Measurements from ENCODE around the gene CCDC92.
"Not testable (repeated sequence)": the region's sequence is repeated elsewhere in the genome, so short reads cannot be mapped to it uniquely, and the experiment has no call there.

Gene CCDC92

DNA sequence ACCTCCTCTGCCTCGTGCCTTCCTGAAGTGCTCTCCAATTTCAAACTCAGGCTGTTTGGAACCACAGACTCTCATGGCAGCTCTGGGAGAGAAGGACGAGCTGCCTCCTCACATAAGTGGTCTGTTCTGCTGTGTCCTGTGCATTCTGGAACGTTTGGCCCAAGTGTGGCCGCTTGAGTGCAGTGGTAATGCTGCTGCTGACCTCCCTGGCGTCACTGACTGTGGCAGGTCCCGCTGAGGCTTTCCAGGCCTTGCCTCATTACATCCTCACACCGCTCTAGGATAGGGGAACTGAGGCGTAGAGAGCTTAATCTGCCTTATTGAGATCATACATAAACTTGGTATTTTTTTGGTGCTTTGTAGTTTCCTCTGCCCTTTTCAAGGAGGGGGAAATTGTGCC lies 14.2 kb downstream of the CCDC92 start:
- no peak for DNase-seq (ENCODE audit: low read depth)
- no peaks in the 10 kb centered on the region for H3K9me3 ChIP-seq (ENCODE audit: control insufficient read depth, low read length)
- no peak overlapping the region for H3K9ac ChIP-seq (ENCODE audit: low read length)
- no peaks in the 10 kb centered on the region for H3K4me1 ChIP-seq (ENCODE audit: control insufficient read depth, insufficient read depth, low read length)
- no peaks in the 10 kb centered on the region for H3K27me3 ChIP-seq (replicated peaks; ENCODE audit: control insufficient read depth, insufficient read depth, low read length)
- no peaks in the 10 kb centered on the region for H3K36me3 ChIP-seq (ENCODE audit: control insufficient read depth, insufficient read depth, low read length, severe bottlenecking)
- no peak overlapping the region for H3K4me3 ChIP-seq (ENCODE audit: low read length)

DNA sequence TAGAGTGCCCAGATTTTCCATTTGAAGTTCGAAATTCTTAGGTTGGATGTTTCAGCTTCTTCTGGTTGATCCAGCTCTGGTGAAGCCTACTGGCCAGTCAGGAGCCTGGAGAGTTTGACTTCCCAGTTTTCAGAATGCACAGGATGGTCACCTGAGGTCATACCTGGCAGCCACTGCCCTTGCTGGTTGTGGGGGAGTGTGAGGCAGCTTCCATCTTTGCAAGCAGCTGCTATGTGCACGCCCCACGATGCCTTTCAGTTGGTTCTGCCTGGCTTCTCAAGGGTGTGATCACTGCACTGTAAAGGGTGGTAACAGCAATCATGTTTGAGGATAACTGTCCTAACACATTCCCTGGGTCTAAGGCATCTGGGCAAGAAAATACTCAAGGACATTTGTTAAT lies 15.4 kb downstream of the CCDC92 start:
- DNase-seq (ENCODE audit: low read depth): no peak

DNA sequence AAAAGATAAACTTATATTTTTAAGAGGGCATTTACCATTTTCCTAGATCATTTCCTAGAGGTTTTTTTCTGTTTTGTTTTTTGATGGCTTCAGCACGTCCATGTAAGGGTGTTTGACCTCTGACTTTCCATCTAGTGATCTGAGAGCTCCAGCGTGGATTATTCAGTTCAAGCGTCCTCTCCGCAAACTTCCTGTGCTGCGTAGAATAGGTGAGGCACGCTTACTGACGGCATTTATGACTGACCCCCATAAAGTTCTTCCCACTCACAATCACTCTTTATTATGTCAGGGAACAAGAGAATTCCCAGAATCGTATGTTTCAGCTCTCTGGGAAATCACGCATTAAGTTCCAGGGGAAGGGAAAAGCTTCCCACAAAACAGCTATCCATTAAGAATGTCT lies 16.4 kb downstream of the CCDC92 start:
- Histone ChIP-seq H3K9ac (ENCODE audit: low read length) (no peak overlapping the region), H3K9me3 (ENCODE audit: control insufficient read depth, low read length) (no peaks in the 10 kb centered on the region), H3K4me3 (ENCODE audit: low read length) (no peak overlapping the region), H3K4me1 (ENCODE audit: control insufficient read depth, insufficient read depth, low read length) (no peaks in the 10 kb centered on the region), H3K36me3 (ENCODE audit: control insufficient read depth, insufficient read depth, low read length, severe bottlenecking) (no peaks in the 10 kb centered on the region), H3K27me3 (replicated peaks; ENCODE audit: control insufficient read depth, insufficient read depth, low read length) (no peaks in the 10 kb centered on the region)
- no peak for DNase-seq (ENCODE audit: low read depth)

More for the DNA sequence above, 15.4 kb downstream of the CCDC92 start:
- Histone ChIP-seq H3K27me3 (replicated peaks; ENCODE audit: control insufficient read depth, insufficient read depth, low read length) (no peaks in the 10 kb centered on the region), H3K4me3 (ENCODE audit: low read length) (no peak overlapping the region), H3K9me3 (ENCODE audit: control insufficient read depth, low read length) (no peaks in the 10 kb centered on the region), H3K36me3 (ENCODE audit: control insufficient read depth, insufficient read depth, low read length, severe bottlenecking) (no peaks in the 10 kb centered on the region), H3K4me1 (ENCODE audit: control insufficient read depth, insufficient read depth, low read length) (no peaks in the 10 kb centered on the region), H3K9ac (ENCODE audit: low read length) (no peak overlapping the region)

DNA sequence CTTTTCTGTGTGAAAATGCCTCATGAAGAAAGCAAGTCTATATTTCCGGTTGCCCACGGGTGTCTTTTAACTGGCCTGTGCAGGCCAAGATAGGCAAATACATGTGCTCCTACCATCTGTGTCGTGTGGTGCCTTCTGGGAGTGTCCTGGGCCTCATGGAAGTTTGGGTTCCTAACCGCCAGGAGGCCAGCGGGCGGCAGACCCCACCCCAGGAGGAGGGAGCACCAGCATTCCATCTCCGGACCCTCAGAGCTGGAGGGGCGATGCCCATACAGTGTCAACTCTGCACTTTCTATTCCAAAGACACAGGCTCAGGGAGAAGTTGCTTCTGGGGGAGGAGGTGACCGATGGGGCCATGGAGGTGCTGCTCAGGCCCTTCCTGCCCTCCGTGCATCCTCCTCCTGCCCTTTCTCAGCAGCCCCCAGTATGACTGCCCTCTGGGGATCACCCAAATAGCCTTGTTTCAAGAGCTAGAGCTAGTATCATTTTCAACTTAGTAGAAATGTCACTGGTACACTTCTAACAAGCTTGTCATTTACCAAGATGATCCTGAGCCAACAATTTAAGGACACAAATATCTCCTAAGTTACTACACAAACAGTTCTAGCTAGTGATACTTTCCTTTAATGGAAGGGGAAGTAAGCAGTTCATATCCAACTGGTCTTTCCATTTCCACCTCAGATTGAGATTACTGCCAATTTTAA lies 17.8 kb downstream of the CCDC92 start:
- Histone ChIP-seq H3K27me3 (replicated peaks; ENCODE audit: control insufficient read depth, insufficient read depth, low read length) (no peaks in the 10 kb centered on the region), H3K9me3 (ENCODE audit: control insufficient read depth, low read length) (no peaks in the 10 kb centered on the region), H3K4me1 (ENCODE audit: control insufficient read depth, insufficient read depth, low read length) (peaks cover 8% of the 10 kb centered on the region), H3K4me3 (ENCODE audit: low read length) (no peak overlapping the region), H3K36me3 (ENCODE audit: control insufficient read depth, insufficient read depth, low read length, severe bottlenecking) (no peaks in the 10 kb centered on the region), H3K9ac (ENCODE audit: low read length) (no peak overlapping the region)
- no peak for DNase-seq (ENCODE audit: low read depth)

DNA sequence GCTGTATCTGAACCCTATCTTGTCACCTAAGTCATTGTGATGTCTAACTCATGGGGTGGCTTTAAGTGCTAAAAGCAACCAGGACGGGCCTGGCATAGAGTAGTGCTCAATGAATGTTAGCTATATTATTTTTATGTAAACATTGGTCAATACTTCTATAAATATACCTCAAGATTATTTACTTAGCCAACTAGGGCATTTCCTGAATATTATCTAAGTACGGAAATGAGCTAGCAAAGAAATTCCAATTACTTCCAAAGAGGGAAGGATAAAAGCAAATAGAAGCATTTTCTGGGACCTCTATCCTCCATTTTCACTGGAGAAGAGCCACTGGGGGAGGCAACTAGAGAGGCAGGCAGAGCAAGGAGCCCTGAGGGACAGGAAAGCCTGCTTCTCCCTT lies 20.6 kb downstream of the CCDC92 start:
- H3K4me1 ChIP-seq (ENCODE audit: control insufficient read depth, insufficient read depth, low read length): peaks cover 8% of the 10 kb centered on the region
- peak; percentile 37 for DNase-seq (ENCODE audit: low read depth)
- H3K4me3 ChIP-seq (ENCODE audit: low read length): no peak overlapping the region
- H3K9ac ChIP-seq (ENCODE audit: low read length): no peak overlapping the region
- H3K36me3 ChIP-seq (ENCODE audit: control insufficient read depth, insufficient read depth, low read length, severe bottlenecking): peaks cover 10% of the 10 kb centered on the region
- H3K27me3 ChIP-seq (replicated peaks; ENCODE audit: control insufficient read depth, insufficient read depth, low read length): no peaks in the 10 kb centered on the region
- H3K9me3 ChIP-seq (ENCODE audit: control insufficient read depth, low read length): no peaks in the 10 kb centered on the region

DNA sequence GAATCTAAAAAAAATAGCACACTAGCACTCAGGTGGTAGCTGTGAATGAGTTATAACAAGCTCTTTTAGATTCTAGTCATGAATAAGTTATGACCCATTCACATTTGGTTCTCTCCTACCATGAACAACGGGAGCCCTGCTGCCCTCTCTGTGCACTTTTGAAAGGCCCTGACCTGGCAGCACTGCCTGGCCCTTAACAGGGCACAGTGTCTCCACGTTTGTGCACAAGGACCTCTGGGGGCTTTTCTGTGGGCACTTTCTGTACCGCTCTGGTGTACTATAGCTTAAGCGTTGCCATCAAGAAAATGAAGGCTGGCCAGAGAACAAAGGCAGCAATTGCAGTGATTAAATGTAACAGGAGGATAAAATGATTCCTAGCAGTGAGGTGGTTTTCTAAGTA lies 21.2 kb downstream of the CCDC92 start:
- no peak overlapping the region for H3K4me3 ChIP-seq (ENCODE audit: low read length)
- no peak for DNase-seq (ENCODE audit: low read depth)
- H3K27me3 ChIP-seq (replicated peaks; ENCODE audit: control insufficient read depth, insufficient read depth, low read length): no peaks in the 10 kb centered on the region

DNA sequence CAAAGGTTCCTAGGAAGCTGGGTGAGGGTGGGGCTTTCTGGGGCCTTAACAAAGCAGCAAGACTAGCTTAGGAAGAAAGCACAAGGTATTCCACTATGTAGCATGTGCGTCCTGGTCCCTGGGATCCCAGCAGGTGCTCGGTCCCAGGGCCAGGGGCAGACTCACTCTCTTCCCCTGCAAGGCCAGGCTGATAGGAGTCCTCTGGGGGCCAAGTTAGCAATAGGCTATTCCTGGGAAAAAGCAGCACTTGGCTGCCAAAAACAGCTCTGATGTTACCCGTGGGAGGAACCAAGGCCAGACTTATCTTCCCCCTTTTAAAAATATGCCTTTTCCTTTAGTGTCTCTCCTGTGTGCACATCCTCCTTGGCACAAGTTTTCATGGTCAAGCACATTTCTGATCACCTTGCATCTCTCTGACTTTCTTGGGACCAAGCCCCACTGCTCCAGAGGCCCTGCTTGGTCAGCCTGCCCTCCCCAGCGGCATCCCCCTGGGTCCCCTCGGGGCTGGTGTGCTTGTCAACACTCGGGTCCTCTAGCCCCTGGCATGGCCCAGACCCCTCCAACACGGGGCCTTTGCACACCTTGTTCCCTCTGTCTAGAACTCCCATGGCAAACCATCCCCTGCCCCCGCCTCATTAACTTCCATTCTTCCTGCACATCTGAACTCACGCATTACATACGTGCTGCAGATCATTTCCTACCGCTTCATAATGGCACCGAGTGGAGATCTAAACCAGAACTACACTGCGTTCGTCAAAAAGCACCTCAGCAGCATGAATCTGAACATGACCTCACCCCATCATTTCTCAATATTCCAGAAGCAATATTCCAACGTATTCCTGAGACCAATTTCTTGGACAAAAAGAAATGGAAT lies 21.9 kb downstream of the CCDC92 start:
- H3K4me1 ChIP-seq (ENCODE audit: control insufficient read depth, insufficient read depth, low read length): peaks cover 8% of the 10 kb centered on the region
- peaks cover 11% of the 10 kb centered on the region for H3K36me3 ChIP-seq (ENCODE audit: control insufficient read depth, insufficient read depth, low read length, severe bottlenecking)
- no peak for DNase-seq (ENCODE audit: low read depth)

More for the DNA sequence above, 21.2 kb downstream of the CCDC92 start:
- no peak overlapping the region for H3K9ac ChIP-seq (ENCODE audit: low read length)
- H3K36me3 ChIP-seq (ENCODE audit: control insufficient read depth, insufficient read depth, low read length, severe bottlenecking): peaks cover 10% of the 10 kb centered on the region
- H3K9me3 ChIP-seq (ENCODE audit: control insufficient read depth, low read length): no peaks in the 10 kb centered on the region
- peaks cover 8% of the 10 kb centered on the region for H3K4me1 ChIP-seq (ENCODE audit: control insufficient read depth, insufficient read depth, low read length)

DNA sequence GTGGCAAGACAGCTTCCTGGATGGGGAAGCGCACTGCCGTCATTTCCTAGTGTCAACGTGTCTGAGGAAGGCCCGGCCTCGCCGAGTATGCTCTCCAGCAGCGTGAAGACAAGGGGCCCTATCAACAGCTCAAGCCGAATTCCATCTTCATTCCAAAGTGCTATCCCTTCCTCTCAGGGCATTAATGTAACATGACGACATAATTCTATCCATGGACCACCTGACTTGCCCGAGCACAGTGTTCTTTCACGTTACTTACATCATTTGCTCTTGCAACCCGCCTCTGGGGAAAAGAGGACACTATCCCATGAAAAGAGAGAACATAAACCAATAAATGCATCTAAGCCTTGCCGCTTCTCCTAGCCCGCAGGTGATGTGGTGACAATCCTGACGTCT lies 22.9 kb downstream of the CCDC92 start:
- Histone ChIP-seq H3K9ac (ENCODE audit: low read length) (no peak overlapping the region), H3K36me3 (ENCODE audit: control insufficient read depth, insufficient read depth, low read length, severe bottlenecking) (peaks cover 18% of the 10 kb centered on the region), H3K27me3 (replicated peaks; ENCODE audit: control insufficient read depth, insufficient read depth, low read length) (no peaks in the 10 kb centered on the region), H3K9me3 (ENCODE audit: control insufficient read depth, low read length) (no peaks in the 10 kb centered on the region), H3K4me1 (ENCODE audit: control insufficient read depth, insufficient read depth, low read length) (peaks cover 8% of the 10 kb centered on the region), H3K4me3 (ENCODE audit: low read length) (no peak overlapping the region)
- no peak for DNase-seq (ENCODE audit: low read depth)

More for the DNA sequence above, 21.9 kb downstream of the CCDC92 start:
- Histone ChIP-seq H3K9me3 (ENCODE audit: control insufficient read depth, low read length) (no peaks in the 10 kb centered on the region), H3K9ac (ENCODE audit: low read length) (no peak overlapping the region), H3K27me3 (replicated peaks; ENCODE audit: control insufficient read depth, insufficient read depth, low read length) (no peaks in the 10 kb centered on the region), H3K4me3 (ENCODE audit: low read length) (no peak overlapping the region)

DNA sequence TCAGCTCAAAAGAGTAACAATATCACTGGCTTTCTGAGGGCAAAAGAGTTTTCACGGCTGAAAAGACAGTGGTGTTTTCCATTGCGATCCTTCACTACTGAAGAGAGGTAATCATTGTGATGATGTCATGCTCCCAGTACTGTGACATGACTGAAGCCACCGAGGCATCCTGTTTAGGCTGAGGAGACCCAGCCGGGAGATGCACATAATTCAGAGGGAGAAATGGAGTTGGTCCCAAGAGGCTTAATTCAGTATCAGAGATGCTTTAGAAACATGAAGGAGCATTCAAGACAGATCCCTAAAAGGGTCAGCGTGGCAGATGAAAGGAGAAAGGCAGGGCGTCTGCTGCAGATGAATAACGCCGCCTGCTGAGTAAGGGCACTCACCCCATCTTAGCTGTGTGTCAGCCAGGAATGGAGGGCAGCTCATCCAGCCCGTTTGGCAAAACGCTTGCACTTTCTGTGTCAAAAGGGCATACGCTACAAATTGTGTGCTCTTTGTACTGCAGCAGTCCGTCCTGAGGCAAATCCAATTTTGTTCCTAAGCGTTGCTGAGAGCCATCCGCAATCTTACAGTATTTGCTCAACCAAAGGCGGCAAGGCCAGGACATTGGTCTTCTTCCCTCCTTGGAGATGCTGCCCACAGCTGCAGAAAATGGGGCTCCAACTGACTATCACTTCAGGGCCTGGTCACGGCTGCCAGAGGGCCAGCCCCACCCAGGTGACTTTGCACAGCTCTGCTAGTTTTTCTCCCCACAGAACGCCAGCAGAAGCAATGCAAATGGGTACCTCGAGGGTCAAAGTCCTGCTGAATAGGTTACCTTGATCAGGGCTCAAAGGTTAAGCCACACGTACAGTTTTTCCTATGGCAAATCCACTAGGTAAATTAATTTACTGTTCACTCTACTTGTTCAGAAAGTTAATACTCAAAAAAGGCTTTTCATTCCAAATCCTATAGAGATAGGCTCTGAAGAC lies 23.5 kb downstream of the CCDC92 start:
- peaks cover 18% of the 10 kb centered on the region for H3K36me3 ChIP-seq (ENCODE audit: control insufficient read depth, insufficient read depth, low read length, severe bottlenecking)
- H3K4me1 ChIP-seq (ENCODE audit: control insufficient read depth, insufficient read depth, low read length): peaks cover 8% of the 10 kb centered on the region
- H3K9ac ChIP-seq (ENCODE audit: low read length): no peak overlapping the region
- H3K9me3 ChIP-seq (ENCODE audit: control insufficient read depth, low read length): no peaks in the 10 kb centered on the region
- no peak overlapping the region for H3K4me3 ChIP-seq (ENCODE audit: low read length)
- no peak for DNase-seq (ENCODE audit: low read depth)
- no peaks in the 10 kb centered on the region for H3K27me3 ChIP-seq (replicated peaks; ENCODE audit: control insufficient read depth, insufficient read depth, low read length)

DNA sequence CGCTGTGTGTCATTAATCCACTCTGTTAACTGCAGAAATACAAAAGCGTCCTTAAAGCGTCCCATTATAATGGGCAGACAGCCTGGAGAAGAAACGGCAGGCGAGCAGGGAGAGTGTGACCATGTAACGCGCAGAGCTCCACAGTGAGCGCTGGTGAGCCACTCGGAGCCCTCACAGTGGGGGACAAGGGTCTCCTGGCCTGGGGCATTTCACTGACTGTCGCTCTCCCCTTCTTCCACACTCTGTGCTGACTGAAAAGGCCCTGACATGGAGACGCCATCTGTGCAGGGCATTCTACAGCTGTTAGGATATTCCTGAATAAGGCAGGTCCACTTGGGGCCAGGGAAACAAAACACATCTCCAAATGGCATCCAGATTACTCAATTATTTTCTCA lies 24.2 kb downstream of the CCDC92 start:
- Histone ChIP-seq H3K27me3 (replicated peaks; ENCODE audit: control insufficient read depth, insufficient read depth, low read length) (no peaks in the 10 kb centered on the region), H3K9me3 (ENCODE audit: control insufficient read depth, low read length) (no peaks in the 10 kb centered on the region), H3K36me3 (ENCODE audit: control insufficient read depth, insufficient read depth, low read length, severe bottlenecking) (peaks cover 21% of the 10 kb centered on the region), H3K4me1 (ENCODE audit: control insufficient read depth, insufficient read depth, low read length) (peaks cover 8% of the 10 kb centered on the region), H3K9ac (ENCODE audit: low read length) (no peak overlapping the region), H3K4me3 (ENCODE audit: low read length) (no peak overlapping the region)
- no peak for DNase-seq (ENCODE audit: low read depth)

DNA sequence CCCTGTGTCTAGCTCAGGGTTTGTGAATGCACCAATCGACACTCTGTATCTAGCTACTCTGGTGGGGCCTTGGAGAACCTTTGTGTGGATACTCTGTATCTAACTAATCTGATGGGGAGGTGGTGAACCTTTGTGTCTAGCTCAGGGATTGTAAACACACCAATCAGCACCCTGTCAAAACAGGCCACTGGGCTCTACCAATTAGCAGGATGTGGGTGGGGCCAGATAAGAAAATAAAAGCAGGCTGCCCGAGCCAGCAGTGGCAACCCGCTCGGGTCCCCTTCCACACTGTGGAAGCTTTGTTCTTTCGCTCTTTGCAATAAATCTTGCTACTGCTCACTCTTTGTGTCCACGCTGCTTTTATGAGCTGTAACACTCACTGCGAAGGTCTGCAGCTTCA lies 25.1 kb downstream of the CCDC92 start:
- H3K27me3 ChIP-seq (replicated peaks; ENCODE audit: control insufficient read depth, insufficient read depth, low read length); H3K9ac ChIP-seq (ENCODE audit: low read length); H3K9me3 ChIP-seq (ENCODE audit: control insufficient read depth, low read length); DNase-seq (ENCODE audit: low read depth); H3K4me3 ChIP-seq (ENCODE audit: low read length): not testable (repeated sequence)
- Histone ChIP-seq H3K36me3 (ENCODE audit: control insufficient read depth, insufficient read depth, low read length, severe bottlenecking) (peaks cover 22% of the 10 kb centered on the region), H3K4me1 (ENCODE audit: control insufficient read depth, insufficient read depth, low read length) (peaks cover 13% of the 10 kb centered on the region)
